22Rv1 (cell line): ENCODE measurements around the gene EID2.

Source experiments
- CTCF ChIP-seq: fragments of 450-650 bp; IDR thresholded peaks from 2 replicates; pipeline ENCODE4 v1.5.1; 2017; ENCODE audit warnings: mild to moderate bottlenecking
- ZFX ChIP-seq: fragments of 450-650 bp; IDR thresholded peaks from 2 replicates; pipeline ENCODE4 v1.6.1; 2017; ENCODE audit warnings: antibody characterized with exemption, borderline replicate concordance

- 0 out of 2 replicates have a peak, but pooled peaks have one; percentile 7 for TF ChIP-seq CTCF
- no peak for TF ChIP-seq ZFX
These were observed 25.0 kb downstream of the EID2 start, which contains the start of gene SELENOV for GRCh38 chr19:39514840-39515550.
